ENCODE results near the gene ADGRL4.
"Not testable (repeated sequence)": the region's sequence is repeated elsewhere in the genome, so short reads cannot be mapped to it uniquely, and the experiment has no call there.

ADGRL4 gene

GRCh38 chr1:79005945-79006344 is 585 bp downstream of the ADGRL4 start:
- in situ Hi-C loops (cut with HindIII; ENCODE audit: low sequenced_read_pairs) = no loop called here
- no peak for TF ChIP-seq CTCF (IDR thresholded peaks at IDR 0.05; ENCODE audit: low read depth, low read length)
- peak; percentile 47 for DNase-seq (ENCODE audit: low read depth, low spot score)
- H3K4me3 ChIP-seq (ENCODE audit: low read depth, low read length) = peak overlapping the region; percentile 62

GRCh38 chr1:79004916-79005315 is 1.6 kb downstream of the ADGRL4 start:
- in situ Hi-C loops (cut with HindIII; ENCODE audit: low sequenced_read_pairs) = no loop called here
- TF ChIP-seq CTCF (IDR thresholded peaks at IDR 0.05; ENCODE audit: low read depth, low read length) = no peak
- H3K4me3 ChIP-seq (ENCODE audit: low read depth, low read length) = no peak overlapping the region
- DNase-seq (ENCODE audit: low read depth, low spot score) = no peak

GRCh38 chr1:78996791-78997190 is 9.7 kb downstream of the ADGRL4 start:
- DNase-seq (ENCODE audit: low read depth, low spot score) = no peak
- H3K4me3 ChIP-seq (ENCODE audit: low read depth, low read length) = no peak overlapping the region
- in situ Hi-C loops (cut with HindIII; ENCODE audit: low sequenced_read_pairs) = no loop called here
- no peak for TF ChIP-seq CTCF (IDR thresholded peaks at IDR 0.05; ENCODE audit: low read depth, low read length)

GRCh38 chr1:78987042-78987441 is 19.5 kb downstream of the ADGRL4 start:
- no peak for TF ChIP-seq CTCF (IDR thresholded peaks at IDR 0.05; ENCODE audit: low read depth, low read length)
- no peak overlapping the region for H3K4me3 ChIP-seq (ENCODE audit: low read depth, low read length)
- no peak for DNase-seq (ENCODE audit: low read depth, low spot score)
- in situ Hi-C loops (cut with HindIII; ENCODE audit: low sequenced_read_pairs) = no loop called here

- no peak overlapping the region for H3K4me3 ChIP-seq (ENCODE audit: low read depth, low read length)
- no peak for TF ChIP-seq CTCF (IDR thresholded peaks at IDR 0.05; ENCODE audit: low read depth, low read length)
- in situ Hi-C loops (cut with HindIII; ENCODE audit: low sequenced_read_pairs) = no loop called here
- DNase-seq (ENCODE audit: low read depth, low spot score) = no peak
Measured at GRCh38 chr1:78980511-78980910, 26.0 kb downstream of the ADGRL4 start.

- in situ Hi-C loops (cut with HindIII; ENCODE audit: low sequenced_read_pairs) = no loop called here
- TF ChIP-seq CTCF (IDR thresholded peaks at IDR 0.05; ENCODE audit: low read depth, low read length) = no peak
- no peak for DNase-seq (ENCODE audit: low read depth, low spot score)
- H3K4me3 ChIP-seq (ENCODE audit: low read depth, low read length) = no peak overlapping the region
Measured at GRCh38 chr1:78972723-78973122, 33.8 kb downstream of the ADGRL4 start.

- H3K4me3 ChIP-seq (ENCODE audit: low read depth, low read length); in situ Hi-C loops (cut with HindIII; ENCODE audit: low sequenced_read_pairs); DNase-seq (ENCODE audit: low read depth, low spot score): not testable (repeated sequence)
Measured at GRCh38 chr1:78967091-78967490, 39.4 kb downstream of the ADGRL4 start.
